ACC112 (cell line): ENCODE measurements around the gene SPACA4.

Experiments
- H2AFZ ChIP-seq: fragments of 200-600 bp; sonication (generic); one replicate; pipeline ENCODE4 v1.6.0; 2017; ENCODE audit warnings: antibody characterized with exemption, low read length; ENCODE audit not compliant: unreplicated experiment
- H3K27ac ChIP-seq: fragments of 200-600 bp; sonication (generic); 2 replicates; pipeline ENCODE4 v1.5.1; 2014; ENCODE audit warnings: low read depth, mild to moderate bottlenecking, antibody characterized with exemption, low read length, moderate library complexity
- H3K27me3 ChIP-seq: fragments of 200-600 bp; sonication (generic); 2 replicates; pipeline ENCODE4 v1.6.1; 2014; ENCODE audit warnings: mild to moderate bottlenecking, antibody characterized with exemption, low read length, moderate library complexity, mixed read lengths; ENCODE audit not compliant: insufficient read depth
- H3K36me3 ChIP-seq: fragments of 200-600 bp; sonication (generic); 2 replicates; pipeline ENCODE4 v1.6.1; 2016; ENCODE audit warnings: mild to moderate bottlenecking, antibody characterized with exemption, low read length, moderate library complexity, mixed read lengths; ENCODE audit not compliant: insufficient read depth
- H3K4me1 ChIP-seq: fragments of 200-600 bp; sonication (generic); one replicate; pipeline ENCODE4 v1.6.1; 2016; ENCODE audit warnings: low read length, mixed read lengths; ENCODE audit not compliant: insufficient read depth, unreplicated experiment, control insufficient read depth
- H3K4me3 ChIP-seq: fragments of 200-600 bp; sonication (generic); 2 replicates; pipeline ENCODE4 v1.5.1; 2014; ENCODE audit warnings: mild to moderate bottlenecking, low read depth, low read length
- H3K79me2 ChIP-seq: fragments of 200-600 bp; sonication (generic); one replicate; pipeline ENCODE4 v1.6.0; 2016; ENCODE audit warnings: low read length; ENCODE audit not compliant: control insufficient read depth, unreplicated experiment, insufficient read depth

The SPACA4 gene, protein sequence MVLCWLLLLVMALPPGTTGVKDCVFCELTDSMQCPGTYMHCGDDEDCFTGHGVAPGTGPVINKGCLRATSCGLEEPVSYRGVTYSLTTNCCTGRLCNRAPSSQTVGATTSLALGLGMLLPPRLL

DNA sequence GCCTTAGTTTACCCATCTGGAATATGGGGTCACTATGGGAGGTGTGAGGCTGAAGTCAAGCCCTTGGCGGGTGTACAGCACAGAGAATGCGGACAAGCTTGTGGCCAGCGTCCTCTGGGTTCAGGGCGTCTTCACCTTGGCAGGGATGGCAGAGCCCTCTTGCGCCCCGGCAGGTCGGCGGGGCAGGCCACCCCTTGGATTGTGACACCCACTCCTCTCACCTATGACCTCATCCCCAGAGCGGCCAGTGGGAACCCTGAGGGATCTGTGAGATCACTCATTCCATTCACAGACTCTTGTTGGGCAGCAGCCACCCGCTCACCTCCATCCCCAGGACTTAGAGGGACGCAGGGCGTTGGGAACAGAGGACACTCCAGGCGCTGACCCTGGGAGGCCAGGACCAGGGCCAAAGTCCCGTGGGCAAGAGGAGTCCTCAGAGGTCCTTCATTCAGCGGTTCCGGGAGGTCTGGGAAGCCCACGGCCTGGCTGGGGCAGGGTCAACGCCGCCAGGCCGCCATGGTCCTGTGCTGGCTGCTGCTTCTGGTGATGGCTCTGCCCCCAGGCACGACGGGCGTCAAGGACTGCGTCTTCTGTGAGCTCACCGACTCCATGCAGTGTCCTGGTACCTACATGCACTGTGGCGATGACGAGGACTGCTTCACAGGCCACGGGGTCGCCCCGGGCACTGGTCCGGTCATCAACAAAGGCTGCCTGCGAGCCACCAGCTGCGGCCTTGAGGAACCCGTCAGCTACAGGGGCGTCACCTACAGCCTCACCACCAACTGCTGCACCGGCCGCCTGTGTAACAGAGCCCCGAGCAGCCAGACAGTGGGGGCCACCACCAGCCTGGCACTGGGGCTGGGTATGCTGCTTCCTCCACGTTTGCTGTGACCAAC lies at the start of gene SPACA4:
SPACA4 (plus strand) TSS at position 280 of the 896 bp plus-strand sequence; CDS start at position 517, 237 bp downstream.
- H3K4me3 ChIP-seq = no peak within 1 kb of the TSS
- no peak within 1 kb of the TSS for H3K27ac ChIP-seq
- no peaks in the 10 kb centered on the region for H3K4me1 ChIP-seq
- no peaks in the 10 kb centered on the region for H3K27me3 ChIP-seq
- no peak within 1 kb of the TSS for H2AFZ ChIP-seq
- no peaks in the 10 kb centered on the region for H3K36me3 ChIP-seq
- no peaks in the 10 kb centered on the region for H3K79me2 ChIP-seq

DNA sequence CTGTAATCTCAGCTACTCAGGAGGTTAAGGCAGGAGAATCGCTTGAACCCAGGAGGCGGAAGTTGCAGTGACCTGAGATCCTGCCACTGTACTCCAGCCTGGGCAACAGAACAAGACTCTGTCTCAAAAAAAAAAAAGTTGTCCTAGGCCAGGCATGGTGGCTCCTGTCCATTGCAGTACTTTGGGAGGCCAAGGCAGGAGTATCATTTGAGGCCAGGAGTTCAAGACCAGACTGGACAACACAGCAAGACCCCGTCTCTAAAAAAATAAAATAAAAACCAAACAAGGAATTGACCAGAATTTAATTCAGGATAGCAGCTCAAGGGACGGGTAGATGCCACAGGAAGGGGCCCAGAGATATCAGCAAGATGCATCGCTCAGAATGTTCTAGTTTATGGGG lies 49.7 kb upstream of the SPACA4 start:
- Histone ChIP-seq H3K27me3 (no peaks in the 10 kb centered on the region), H3K79me2 (no peaks in the 10 kb centered on the region), H2AFZ (no peak overlapping the region), H3K27ac (no peak overlapping the region), H3K4me1 (peaks cover 8% of the 10 kb centered on the region), H3K4me3 (no peak overlapping the region), H3K36me3 (no peaks in the 10 kb centered on the region)

DNA sequence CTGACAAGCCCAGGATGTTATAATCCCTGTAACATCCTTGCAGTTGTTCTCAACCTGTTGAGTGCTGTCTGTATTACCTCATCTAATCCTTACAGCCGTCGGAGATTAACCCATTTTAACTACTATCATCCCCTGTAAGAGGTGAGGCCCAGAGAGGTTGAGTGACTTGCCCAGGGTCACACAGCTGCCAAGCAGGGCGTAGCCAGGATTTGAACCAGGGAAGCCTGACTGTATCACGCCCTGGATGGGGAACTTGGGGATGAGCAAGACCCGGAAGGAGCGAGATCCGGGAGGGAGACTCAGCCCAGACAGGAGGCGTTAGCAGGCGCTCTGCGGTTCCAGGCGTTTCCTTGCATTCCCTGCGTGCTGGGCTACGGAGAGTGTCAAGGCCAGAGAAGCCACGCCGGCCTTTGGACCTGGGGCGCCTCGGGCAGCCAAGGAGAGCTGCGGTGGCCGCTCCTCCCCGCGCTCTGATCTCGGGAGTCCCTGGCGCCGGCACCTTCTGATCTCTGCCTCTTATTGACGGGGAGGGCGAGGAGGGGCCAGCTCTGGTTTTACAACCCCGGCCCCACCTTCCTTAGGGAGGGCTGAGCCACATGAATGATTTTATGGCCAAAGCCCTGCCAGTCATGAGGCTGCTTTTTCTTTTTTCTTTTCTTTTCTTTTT lies 48.4 kb upstream of the SPACA4 start:
- no peaks in the 10 kb centered on the region for H3K79me2 ChIP-seq
- H3K4me3 ChIP-seq = no peak overlapping the region
- no peak overlapping the region for H2AFZ ChIP-seq
- no peak overlapping the region for H3K27ac ChIP-seq
- no peaks in the 10 kb centered on the region for H3K27me3 ChIP-seq
- peaks cover 8% of the 10 kb centered on the region for H3K4me1 ChIP-seq
- H3K36me3 ChIP-seq = no peaks in the 10 kb centered on the region

DNA sequence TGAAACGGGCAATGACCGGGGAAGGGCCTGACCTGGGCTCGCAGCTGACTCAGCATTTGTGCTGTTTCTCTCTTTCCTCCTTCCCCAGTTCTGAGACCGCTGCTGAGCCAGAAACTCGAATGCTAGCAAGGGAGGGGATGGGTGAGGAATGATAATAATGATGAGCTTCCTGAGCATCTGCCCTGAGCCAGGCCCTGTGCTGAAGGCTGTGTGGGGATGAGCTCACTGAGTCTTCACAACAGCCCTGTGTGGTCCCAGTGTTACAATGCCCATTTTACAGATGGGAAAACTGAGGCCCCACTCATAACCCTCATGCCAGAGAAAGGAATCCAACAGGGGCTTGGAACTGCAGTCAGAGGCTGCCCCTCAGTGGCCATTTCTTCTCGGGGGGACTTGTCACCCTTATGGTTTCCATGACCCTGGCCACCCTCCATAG lies 46.4 kb upstream of the SPACA4 start:
- Histone ChIP-seq H3K36me3 (no peaks in the 10 kb centered on the region), H3K4me3 (no peak overlapping the region), H2AFZ (no peak overlapping the region), H3K4me1 (no peaks in the 10 kb centered on the region), H3K27me3 (no peaks in the 10 kb centered on the region), H3K27ac (no peak overlapping the region), H3K79me2 (no peaks in the 10 kb centered on the region)

DNA sequence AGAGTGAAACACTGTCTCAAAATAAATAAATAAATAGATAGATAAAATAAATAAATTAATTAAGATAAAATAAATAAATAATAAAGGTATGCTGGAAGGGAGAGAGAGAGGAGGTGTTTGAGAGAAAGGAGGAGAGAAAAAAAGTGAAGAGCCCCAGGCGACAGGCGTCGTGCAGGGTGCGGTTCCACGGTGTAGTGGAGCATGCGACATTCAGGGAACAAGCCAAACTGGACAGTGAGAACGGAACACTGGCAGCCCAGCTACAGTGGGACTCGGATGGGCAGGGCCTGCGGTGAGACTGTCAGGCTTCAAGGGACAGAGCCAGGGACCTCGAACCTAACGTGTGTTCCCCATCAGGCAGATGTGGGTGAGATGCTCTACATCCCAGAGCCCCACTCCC lies 45.1 kb upstream of the SPACA4 start:
- Histone ChIP-seq H3K27me3 (no peaks in the 10 kb centered on the region), H3K4me1 (no peaks in the 10 kb centered on the region), H3K4me3 (no peak overlapping the region), H3K36me3 (no peaks in the 10 kb centered on the region), H3K79me2 (no peaks in the 10 kb centered on the region), H3K27ac (no peak overlapping the region), H2AFZ (no peak overlapping the region)

DNA sequence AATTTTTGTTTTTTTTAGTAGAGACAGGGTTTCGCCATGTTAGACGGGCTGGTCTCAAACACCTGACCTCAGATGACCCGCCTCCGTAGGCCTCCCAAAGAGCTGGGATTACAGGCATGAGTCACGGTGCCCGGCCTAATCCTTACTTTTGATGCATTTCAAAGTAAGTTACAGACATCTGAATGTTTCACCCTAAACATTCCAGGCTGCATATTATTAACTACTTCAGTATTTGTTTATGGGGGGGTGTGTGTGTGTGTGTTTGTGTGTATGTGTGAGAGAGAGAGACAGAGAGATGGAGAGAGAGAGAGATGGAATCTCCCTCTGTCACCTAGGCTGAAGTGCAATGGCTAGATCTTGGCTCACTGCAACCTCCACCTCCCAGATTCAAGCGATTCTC lies 41.5 kb upstream of the SPACA4 start:
- no peak overlapping the region for H3K4me3 ChIP-seq
- no peaks in the 10 kb centered on the region for H3K36me3 ChIP-seq
- no peaks in the 10 kb centered on the region for H3K79me2 ChIP-seq
- no peaks in the 10 kb centered on the region for H3K27me3 ChIP-seq
- H3K27ac ChIP-seq = no peak overlapping the region
- H3K4me1 ChIP-seq = no peaks in the 10 kb centered on the region
- H2AFZ ChIP-seq = no peak overlapping the region

DNA sequence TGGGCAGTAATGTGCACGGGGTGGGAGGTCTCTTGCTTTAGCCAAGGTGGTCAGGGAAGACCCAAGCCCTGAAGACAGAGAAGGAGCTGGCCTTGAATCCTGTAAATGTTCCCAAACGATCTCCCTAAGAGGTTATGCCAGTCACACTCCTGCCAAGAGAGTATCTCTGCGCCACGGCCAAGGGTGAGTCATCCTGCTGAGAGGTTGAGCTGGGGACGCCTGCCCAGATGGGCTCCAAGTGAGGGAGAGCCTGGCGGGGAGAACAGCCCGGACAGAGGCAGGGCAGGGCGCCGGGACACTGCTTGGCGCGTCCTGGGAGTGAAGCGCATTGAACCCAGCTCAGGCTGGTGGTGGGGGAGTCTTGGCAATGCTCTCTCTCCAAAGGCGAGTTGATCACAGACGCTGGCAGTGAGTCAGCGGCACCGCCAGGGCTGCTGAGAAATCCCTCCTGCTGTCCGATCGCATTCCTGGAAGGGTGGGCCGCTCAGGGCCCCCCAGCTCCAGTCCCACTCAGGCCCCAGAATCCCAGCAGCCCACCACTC lies 38.1 kb upstream of the SPACA4 start:
- H2AFZ ChIP-seq = no peak overlapping the region
- peak overlapping the region; percentile 59 for H3K27ac ChIP-seq
- H3K27me3 ChIP-seq = no peaks in the 10 kb centered on the region
- no peaks in the 10 kb centered on the region for H3K4me1 ChIP-seq
- H3K36me3 ChIP-seq = no peaks in the 10 kb centered on the region
- H3K4me3 ChIP-seq = 0 out of 2 replicates have a peak overlapping the region, but pooled peaks have one; percentile 37
- no peaks in the 10 kb centered on the region for H3K79me2 ChIP-seq

DNA sequence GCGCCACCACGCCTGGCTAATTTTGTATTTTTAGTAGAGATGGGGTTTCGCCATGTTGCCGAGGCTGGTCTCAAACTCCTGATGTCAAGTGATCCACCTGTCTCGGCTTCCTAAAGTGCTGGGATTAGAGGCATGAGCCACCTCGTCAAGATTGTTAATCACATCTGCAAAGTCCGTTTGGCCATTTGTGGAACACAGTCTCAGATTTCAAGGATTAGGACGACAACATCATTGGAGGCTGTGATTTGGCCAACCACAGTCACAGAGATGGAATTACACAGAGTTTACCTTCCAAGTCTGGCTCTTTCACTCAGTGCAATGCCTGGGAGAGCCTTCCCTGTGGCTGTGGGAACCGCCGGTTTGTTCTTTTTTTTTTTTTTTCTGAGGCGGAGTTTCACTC lies 36.7 kb upstream of the SPACA4 start:
- Histone ChIP-seq H3K27me3 (no peaks in the 10 kb centered on the region), H3K27ac (no peak overlapping the region), H3K4me3 (no peak overlapping the region), H3K36me3 (no peaks in the 10 kb centered on the region), H3K79me2 (no peaks in the 10 kb centered on the region), H2AFZ (no peak overlapping the region), H3K4me1 (peaks cover 3% of the 10 kb centered on the region)

DNA sequence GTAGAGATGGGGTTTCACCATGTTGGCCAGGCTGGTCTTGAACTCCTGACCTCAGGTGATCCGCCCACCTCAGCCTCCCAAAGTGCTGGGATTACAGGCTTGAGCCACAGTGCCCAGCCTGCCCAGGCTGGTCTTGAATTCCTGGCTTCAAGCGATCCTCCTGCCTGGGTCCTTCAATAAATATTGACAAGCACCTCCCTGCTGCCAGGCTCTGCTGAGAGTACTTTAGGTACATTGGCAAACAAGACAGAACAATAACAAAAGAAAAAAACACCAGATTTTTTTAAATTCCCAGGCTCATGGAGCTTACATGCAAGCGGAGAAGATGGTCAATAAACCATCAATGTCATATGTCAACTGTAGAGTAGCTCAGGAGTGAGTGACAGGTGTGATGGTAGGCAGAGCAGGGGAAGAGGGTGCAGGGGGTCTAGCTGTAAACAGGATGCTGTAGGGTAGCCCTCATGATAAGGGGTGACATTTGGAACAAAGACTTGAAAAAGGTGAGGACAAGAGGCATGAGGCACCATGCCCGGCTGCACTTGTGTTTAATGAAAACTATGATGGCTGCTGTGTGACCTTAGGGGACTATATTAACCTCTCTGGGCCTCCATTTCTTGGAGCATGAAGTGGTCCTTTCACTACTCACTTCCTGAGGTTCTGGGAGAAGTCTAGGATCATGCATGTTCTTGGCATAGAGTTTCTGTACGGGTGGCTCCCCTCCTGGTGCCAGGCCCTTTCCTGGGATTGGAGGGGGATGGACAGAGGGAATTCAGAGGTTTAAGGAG lies 35.0 kb upstream of the SPACA4 start:
- Histone ChIP-seq H3K36me3 (no peaks in the 10 kb centered on the region), H3K4me1 (peaks cover 3% of the 10 kb centered on the region)

DNA sequence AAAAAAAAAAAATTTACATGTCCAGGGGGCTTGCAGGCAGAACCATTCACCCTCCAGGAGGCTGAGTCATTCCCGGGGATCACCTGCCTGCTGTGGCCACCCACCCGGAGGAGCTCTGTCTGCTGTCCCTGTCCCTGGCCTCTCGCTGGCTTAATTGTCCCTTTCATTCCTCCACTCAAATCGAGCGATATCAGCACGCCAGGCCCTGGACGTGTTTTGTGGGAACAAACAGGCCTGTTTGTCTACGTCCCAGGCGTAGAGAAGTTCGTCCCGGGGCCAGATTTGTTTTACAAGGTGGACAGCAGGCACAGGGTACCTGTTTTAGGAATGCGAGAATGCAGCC lies 33.4 kb upstream of the SPACA4 start:
- Histone ChIP-seq H3K4me3 (no peak overlapping the region), H3K27ac (no peak overlapping the region), H2AFZ (no peak overlapping the region)

More for the DNA sequence above, 35.0 kb upstream of the SPACA4 start:
- Histone ChIP-seq H2AFZ (no peak overlapping the region), H3K27me3 (no peaks in the 10 kb centered on the region), H3K4me3 (no peak overlapping the region), H3K79me2 (no peaks in the 10 kb centered on the region), H3K27ac (no peak overlapping the region)

More for the DNA sequence above, 33.4 kb upstream of the SPACA4 start:
- Histone ChIP-seq H3K79me2 (no peaks in the 10 kb centered on the region), H3K27me3 (no peaks in the 10 kb centered on the region), H3K36me3 (no peaks in the 10 kb centered on the region), H3K4me1 (peaks cover 3% of the 10 kb centered on the region)
